GM19328 (cell line): ENCODE data around the gene TEX35.

Experiments used
- ATAC-seq: cut with Tn5 transposase; IDR thresholded peaks from one replicate; pipeline ENCODE4 v1.9.1; 2021; ENCODE audit warnings: mild to moderate bottlenecking, moderate library complexity; ENCODE audit not compliant: unreplicated experiment

Gene TEX35

GRCh38 chr1:178512566-178513277, at the start of gene TEX35:
Gene TEX35 (plus strand): TSS chr1:178513109. CDS start chr1:178513189, 80 bp downstream.
- ATAC-seq: no peak

- ATAC-seq: no peak
Observed at GRCh38 chr1:178464141-178464540, 48.8 kb upstream of the TEX35 start.

- ATAC-seq: no peak
Observed at GRCh38 chr1:178464566-178464965, 48.3 kb upstream of the TEX35 start.

- no peak for ATAC-seq
Observed at GRCh38 chr1:178465011-178465410, 47.9 kb upstream of the TEX35 start.

- no peak for ATAC-seq
Observed at GRCh38 chr1:178467837-178468236, 45.1 kb upstream of the TEX35 start.

GRCh38 chr1:178470411-178470960, 42.4 kb upstream of the TEX35 start:
- no peak for ATAC-seq

- no peak for ATAC-seq
Observed at GRCh38 chr1:178472531-178472930, 40.4 kb upstream of the TEX35 start.

GRCh38 chr1:178477373-178477772, 35.5 kb upstream of the TEX35 start:
- no peak for ATAC-seq

- ATAC-seq: no peak
Observed at GRCh38 chr1:178477841-178478240, 35.1 kb upstream of the TEX35 start.

- ATAC-seq: no peak
Observed at GRCh38 chr1:178483251-178483957, 29.5 kb upstream of the TEX35 start.

- no peak for ATAC-seq
Observed at GRCh38 chr1:178484698-178485225, 28.1 kb upstream of the TEX35 start.

- ATAC-seq: no peak
Observed at GRCh38 chr1:178485541-178485981, 27.3 kb upstream of the TEX35 start.

GRCh38 chr1:178486100-178487069, 26.5 kb upstream of the TEX35 start:
- no peak for ATAC-seq

GRCh38 chr1:178487070-178487615, 25.8 kb upstream of the TEX35 start:
- no peak for ATAC-seq

GRCh38 chr1:178488393-178488792, 24.5 kb upstream of the TEX35 start:
- no peak for ATAC-seq

GRCh38 chr1:178489399-178489798, 23.5 kb upstream of the TEX35 start:
- no peak for ATAC-seq

- ATAC-seq: no peak
Observed at GRCh38 chr1:178490136-178490535, 22.8 kb upstream of the TEX35 start.

- no peak for ATAC-seq
Observed at GRCh38 chr1:178490967-178491366, 21.9 kb upstream of the TEX35 start.

GRCh38 chr1:178491721-178492120, 21.2 kb upstream of the TEX35 start:
- ATAC-seq: no peak

- no peak for ATAC-seq
Observed at GRCh38 chr1:178492341-178492740, 20.6 kb upstream of the TEX35 start.
